Measurements from ENCODE around the gene MAML2. TPM values are rescaled to one million over a fixed set of nuclear protein-coding genes. Genes with fewer than 3 reads are reported as not detected.

Gene MAML2
- total and polyA plus RNA-seq, 2 experiments from 2014 or later = 2.0 to 7.1 TPM

DNA sequence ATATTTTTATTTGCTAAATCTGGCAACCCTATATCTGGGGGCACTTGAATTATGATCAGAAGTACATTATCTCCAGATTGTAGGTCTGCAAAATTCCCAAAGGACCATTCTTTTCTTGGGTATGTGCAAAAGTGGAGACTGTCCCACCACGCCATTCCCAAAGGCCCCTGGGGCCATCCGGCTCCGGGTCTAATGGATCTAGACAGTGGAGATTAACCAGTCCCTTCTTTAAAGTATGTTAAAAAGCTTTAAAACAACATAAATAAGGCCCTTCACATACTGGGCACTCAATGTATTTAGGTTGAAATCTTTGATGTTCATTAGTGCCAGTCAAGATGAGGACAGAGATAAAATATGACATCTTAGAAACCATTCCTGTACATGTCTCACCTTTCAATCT is 124.1 kb downstream of the MAML2 start (continued):
- TF ChIP-seq, protein P1, sequence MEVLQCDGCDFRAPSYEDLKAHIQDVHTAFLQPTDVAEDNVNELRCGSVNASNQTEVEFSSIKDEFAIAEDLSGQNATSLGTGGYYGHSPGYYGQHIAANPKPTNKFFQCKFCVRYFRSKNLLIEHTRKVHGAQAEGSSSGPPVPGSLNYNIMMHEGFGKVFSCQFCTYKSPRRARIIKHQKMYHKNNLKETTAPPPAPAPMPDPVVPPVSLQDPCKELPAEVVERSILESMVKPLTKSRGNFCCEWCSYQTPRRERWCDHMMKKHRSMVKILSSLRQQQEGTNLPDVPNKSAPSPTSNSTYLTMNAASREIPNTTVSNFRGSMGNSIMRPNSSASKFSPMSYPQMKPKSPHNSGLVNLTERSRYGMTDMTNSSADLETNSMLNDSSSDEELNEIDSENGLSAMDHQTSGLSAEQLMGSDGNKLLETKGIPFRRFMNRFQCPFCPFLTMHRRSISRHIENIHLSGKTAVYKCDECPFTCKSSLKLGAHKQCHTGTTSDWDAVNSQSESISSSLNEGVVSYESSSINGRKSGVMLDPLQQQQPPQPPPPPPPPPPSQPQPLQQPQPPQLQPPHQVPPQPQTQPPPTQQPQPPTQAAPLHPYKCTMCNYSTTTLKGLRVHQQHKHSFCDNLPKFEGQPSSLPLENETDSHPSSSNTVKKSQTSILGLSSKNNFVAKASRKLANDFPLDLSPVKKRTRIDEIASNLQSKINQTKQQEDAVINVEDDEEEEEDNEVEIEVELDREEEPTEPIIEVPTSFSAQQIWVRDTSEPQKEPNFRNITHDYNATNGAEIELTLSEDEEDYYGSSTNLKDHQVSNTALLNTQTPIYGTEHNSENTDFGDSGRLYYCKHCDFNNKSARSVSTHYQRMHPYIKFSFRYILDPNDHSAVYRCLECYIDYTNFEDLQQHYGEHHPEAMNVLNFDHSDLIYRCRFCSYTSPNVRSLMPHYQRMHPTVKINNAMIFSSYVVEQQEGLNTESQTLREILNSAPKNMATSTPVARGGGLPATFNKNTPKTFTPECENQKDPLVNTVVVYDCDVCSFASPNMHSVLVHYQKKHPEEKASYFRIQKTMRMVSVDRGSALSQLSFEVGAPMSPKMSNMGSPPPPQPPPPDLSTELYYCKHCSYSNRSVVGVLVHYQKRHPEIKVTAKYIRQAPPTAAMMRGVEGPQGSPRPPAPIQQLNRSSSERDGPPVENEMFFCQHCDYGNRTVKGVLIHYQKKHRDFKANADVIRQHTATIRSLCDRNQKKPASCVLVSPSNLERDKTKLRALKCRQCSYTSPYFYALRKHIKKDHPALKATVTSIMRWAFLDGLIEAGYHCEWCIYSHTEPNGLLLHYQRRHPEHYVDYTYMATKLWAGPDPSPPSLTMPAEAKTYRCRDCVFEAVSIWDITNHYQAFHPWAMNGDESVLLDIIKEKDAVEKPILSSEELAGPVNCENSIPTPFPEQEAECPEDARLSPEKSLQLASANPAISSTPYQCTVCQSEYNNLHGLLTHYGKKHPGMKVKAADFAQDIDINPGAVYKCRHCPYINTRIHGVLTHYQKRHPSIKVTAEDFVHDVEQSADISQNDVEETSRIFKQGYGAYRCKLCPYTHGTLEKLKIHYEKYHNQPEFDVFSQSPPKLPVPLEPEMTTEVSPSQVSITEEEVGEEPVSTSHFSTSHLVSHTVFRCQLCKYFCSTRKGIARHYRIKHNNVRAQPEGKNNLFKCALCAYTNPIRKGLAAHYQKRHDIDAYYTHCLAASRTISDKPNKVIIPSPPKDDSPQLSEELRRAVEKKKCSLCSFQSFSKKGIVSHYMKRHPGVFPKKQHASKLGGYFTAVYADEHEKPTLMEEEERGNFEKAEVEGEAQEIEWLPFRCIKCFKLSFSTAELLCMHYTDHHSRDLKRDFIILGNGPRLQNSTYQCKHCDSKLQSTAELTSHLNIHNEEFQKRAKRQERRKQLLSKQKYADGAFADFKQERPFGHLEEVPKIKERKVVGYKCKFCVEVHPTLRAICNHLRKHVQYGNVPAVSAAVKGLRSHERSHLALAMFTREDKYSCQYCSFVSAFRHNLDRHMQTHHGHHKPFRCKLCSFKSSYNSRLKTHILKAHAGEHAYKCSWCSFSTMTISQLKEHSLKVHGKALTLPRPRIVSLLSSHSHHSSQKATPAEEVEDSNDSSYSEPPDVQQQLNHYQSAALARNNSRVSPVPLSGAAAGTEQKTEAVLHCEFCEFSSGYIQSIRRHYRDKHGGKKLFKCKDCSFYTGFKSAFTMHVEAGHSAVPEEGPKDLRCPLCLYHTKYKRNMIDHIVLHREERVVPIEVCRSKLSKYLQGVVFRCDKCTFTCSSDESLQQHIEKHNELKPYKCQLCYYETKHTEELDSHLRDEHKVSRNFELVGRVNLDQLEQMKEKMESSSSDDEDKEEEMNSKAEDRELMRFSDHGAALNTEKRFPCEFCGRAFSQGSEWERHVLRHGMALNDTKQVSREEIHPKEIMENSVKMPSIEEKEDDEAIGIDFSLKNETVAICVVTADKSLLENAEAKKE (CRISPR knock-in tag; IDR thresholded peaks at IDR 0.05) = no peak

DNA sequence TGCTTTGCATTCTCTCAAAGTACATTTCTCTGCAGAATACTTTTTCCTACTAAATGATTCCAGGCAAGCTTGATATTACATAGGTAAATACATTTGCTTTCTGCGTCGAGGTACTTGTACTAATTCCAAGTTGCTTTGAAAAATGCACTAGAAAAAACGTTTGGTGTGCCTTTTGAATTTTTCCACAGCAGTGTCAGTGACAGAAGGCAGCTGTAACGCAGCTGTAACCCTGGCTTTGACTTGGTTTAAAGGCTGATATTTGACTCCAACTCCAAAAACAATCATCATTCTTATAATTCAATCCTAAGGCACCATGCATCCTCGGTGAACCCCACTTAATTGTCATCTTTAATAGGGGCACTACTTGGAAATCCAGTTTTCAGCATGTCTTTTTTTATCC is 125.0 kb downstream of the MAML2 start:
- Mint-ChIP-seq H3K4me1 (peaks cover 27% of the 10 kb centered on the region), H3K9me3 (no peaks in the 10 kb centered on the region), H3K4me3 (no peak overlapping the region), H3K27ac (no peak overlapping the region), H3K27me3 (ENCODE audit: insufficient read depth, low read depth, poor library complexity) (no peaks in the 10 kb centered on the region), H3K36me3 (ENCODE audit: low read depth) (no peaks in the 10 kb centered on the region)
- Histone ChIP-seq H3K4me1 (ENCODE audit: insufficient read depth) (peaks cover 25% of the 10 kb centered on the region), H3K79me2 (replicated peaks; ENCODE audit: insufficient read depth) (no peaks in the 10 kb centered on the region), H3K9me2 (ENCODE audit: insufficient read depth) (peaks cover 8% of the 10 kb centered on the region), H3K4me3 (no peak overlapping the region), H3K36me3 (ENCODE audit: insufficient read depth) (no peaks in the 10 kb centered on the region), H3K4me2 (no peak overlapping the region), H3F3A (replicated peaks; ENCODE audit: low read depth) (no peaks in the 10 kb centered on the region), H4K20me1 (replicated peaks; ENCODE audit: insufficient read depth) (no peaks in the 10 kb centered on the region), H2AFZ (no peak overlapping the region), H3K27me3 (ENCODE audit: insufficient read depth) (no peaks in the 10 kb centered on the region), H3K27ac (ENCODE audit: low read depth) (no peak overlapping the region)
- ATAC-seq (no peak), DNase-seq (ENCODE audit: low spot score) (no peak)
- TF ChIP-seq, protein P2, sequence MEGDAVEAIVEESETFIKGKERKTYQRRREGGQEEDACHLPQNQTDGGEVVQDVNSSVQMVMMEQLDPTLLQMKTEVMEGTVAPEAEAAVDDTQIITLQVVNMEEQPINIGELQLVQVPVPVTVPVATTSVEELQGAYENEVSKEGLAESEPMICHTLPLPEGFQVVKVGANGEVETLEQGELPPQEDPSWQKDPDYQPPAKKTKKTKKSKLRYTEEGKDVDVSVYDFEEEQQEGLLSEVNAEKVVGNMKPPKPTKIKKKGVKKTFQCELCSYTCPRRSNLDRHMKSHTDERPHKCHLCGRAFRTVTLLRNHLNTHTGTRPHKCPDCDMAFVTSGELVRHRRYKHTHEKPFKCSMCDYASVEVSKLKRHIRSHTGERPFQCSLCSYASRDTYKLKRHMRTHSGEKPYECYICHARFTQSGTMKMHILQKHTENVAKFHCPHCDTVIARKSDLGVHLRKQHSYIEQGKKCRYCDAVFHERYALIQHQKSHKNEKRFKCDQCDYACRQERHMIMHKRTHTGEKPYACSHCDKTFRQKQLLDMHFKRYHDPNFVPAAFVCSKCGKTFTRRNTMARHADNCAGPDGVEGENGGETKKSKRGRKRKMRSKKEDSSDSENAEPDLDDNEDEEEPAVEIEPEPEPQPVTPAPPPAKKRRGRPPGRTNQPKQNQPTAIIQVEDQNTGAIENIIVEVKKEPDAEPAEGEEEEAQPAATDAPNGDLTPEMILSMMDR (conservative IDR thresholded peaks at IDR 0.05; ENCODE audit: low read depth in 2 of 2) = no peak
- no peak for TF ChIP-seq ZNF114 (CRISPR knock-in tag; IDR thresholded peaks at IDR 0.05)

All from GM23338 (cell line).